IPS-11a (cell line): ENCODE data around the gene CHDH.

Source experiments
- H3K4me3 ChIP-seq: one replicate; pipeline ENCODE4 v1.5.1; 2013; ENCODE audit warnings: low read depth, low read length, control low read depth

The CHDH gene

GRCh38 chr3:53824795-53825194 is 21.4 kb downstream of the CHDH start:
- no peak overlapping the region for H3K4me3 ChIP-seq

GRCh38 chr3:53823956-53824657 is 22.1 kb downstream of the CHDH start:
- no peak overlapping the region for H3K4me3 ChIP-seq

GRCh38 chr3:53823026-53823955 is 22.9 kb downstream of the CHDH start:
- H3K4me3 ChIP-seq, result no peak overlapping the region

- no peak overlapping the region for H3K4me3 ChIP-seq
These were observed 23.9 kb downstream of the CHDH start for GRCh38 chr3:53822331-53822741.

GRCh38 chr3:53821631-53822121 is 24.5 kb downstream of the CHDH start:
- no peak overlapping the region for H3K4me3 ChIP-seq

GRCh38 chr3:53820756-53821580 is 25.3 kb downstream of the CHDH start:
- H3K4me3 ChIP-seq, result no peak overlapping the region

- H3K4me3 ChIP-seq, result no peak overlapping the region
These were observed 26.1 kb downstream of the CHDH start for GRCh38 chr3:53820084-53820483.

GRCh38 chr3:53819163-53819868 is 26.9 kb downstream of the CHDH start:
- no peak overlapping the region for H3K4me3 ChIP-seq

- no peak overlapping the region for H3K4me3 ChIP-seq
These were observed 27.7 kb downstream of the CHDH start for GRCh38 chr3:53818221-53819162.

- H3K4me3 ChIP-seq, result no peak overlapping the region
These were observed 28.4 kb downstream of the CHDH start for GRCh38 chr3:53817809-53818208.

GRCh38 chr3:53817211-53817610 is 29.0 kb downstream of the CHDH start:
- no peak overlapping the region for H3K4me3 ChIP-seq

- no peak overlapping the region for H3K4me3 ChIP-seq
These were observed 29.8 kb downstream of the CHDH start for GRCh38 chr3:53816425-53816824.

- H3K4me3 ChIP-seq, result no peak overlapping the region
These were observed 30.6 kb downstream of the CHDH start for GRCh38 chr3:53815651-53816050.

- H3K4me3 ChIP-seq, result no peak overlapping the region
These were observed 31.2 kb downstream of the CHDH start for GRCh38 chr3:53815067-53815466.

GRCh38 chr3:53813876-53814275 is 32.3 kb downstream of the CHDH start:
- no peak overlapping the region for H3K4me3 ChIP-seq

- no peak overlapping the region for H3K4me3 ChIP-seq
These were observed 33.0 kb downstream of the CHDH start for GRCh38 chr3:53813229-53813628.

- no peak overlapping the region for H3K4me3 ChIP-seq
These were observed 33.8 kb downstream of the CHDH start for GRCh38 chr3:53812434-53812833.

- no peak overlapping the region for H3K4me3 ChIP-seq
These were observed 34.9 kb downstream of the CHDH start for GRCh38 chr3:53811143-53811927.
